HL-60 (cell line): ENCODE results near the gene FOXD2.

Experiments
- DNase-seq, 2 experiments: peaks; one replicate each; pipeline ENCODE4 v3.0.0-alpha.2; 2010 to 2020; ENCODE audit warnings: low read depth in 1 of 2, low spot score in 1 of 2
- H3K27ac ChIP-seq: fragments of 250-450 bp; sonication (Bioruptor Pico); replicated peaks from 2 replicates; pipeline ENCODE4 v1.5.1; 2020; ENCODE audit warnings: mild to moderate bottlenecking, moderate library complexity
- H3K27me3 ChIP-seq: fragments of 250-450 bp; sonication (Bioruptor Pico); 2 replicates; pipeline ENCODE4 v1.5.1; 2021; ENCODE audit warnings: mild to moderate bottlenecking, moderate library complexity; ENCODE audit not compliant: insufficient read depth, poor library complexity, severe bottlenecking
- H3K4me3 ChIP-seq: replicated peaks from 2 replicates; pipeline ENCODE4 v1.5.1; 2011; ENCODE audit warnings: mild to moderate bottlenecking, control low read depth, low read length; ENCODE audit not compliant: insufficient read depth
- CTCF ChIP-seq: IDR thresholded peaks from one replicate; pipeline ENCODE4 v1.5.1; 2011; ENCODE audit warnings: low read length, control low read depth, inconsistent platforms; ENCODE audit not compliant: insufficient read depth
- GABPA ChIP-seq: IDR thresholded peaks from 2 replicates; pipeline ENCODE4 v1.6.1; 2012; ENCODE audit warnings: low read depth
- POLR2AphosphoS5 ChIP-seq: IDR thresholded peaks from 2 replicates; pipeline ENCODE4 v1.6.1; 2012; ENCODE audit warnings: low read depth
- REST ChIP-seq: IDR thresholded peaks from 2 replicates; pipeline ENCODE4 v1.6.1; 2012; ENCODE audit warnings: low read depth; ENCODE audit not compliant: insufficient replicate concordance
- SPI1 ChIP-seq: IDR thresholded peaks from 2 replicates; pipeline ENCODE4 v1.6.1; 2012; ENCODE audit warnings: low read depth, mild to moderate bottlenecking, borderline replicate concordance

FOXD2 gene

GRCh38 chr1:47460040-47460439 lies 22.2 kb downstream of the FOXD2 start:
- no peak for TF ChIP-seq SPI1
- no peak for TF ChIP-seq REST
- TF ChIP-seq GABPA, result no peak
- no peak for TF ChIP-seq POLR2AphosphoS5
- TF ChIP-seq CTCF, result no peak
- Histone ChIP-seq H3K27ac (no peak overlapping the region), H3K27me3 (peaks cover 19% of the 10 kb centered on the region), H3K4me3 (no peak overlapping the region)
- no peak for DNase-seq

GRCh38 chr1:47460456-47460855 lies 22.6 kb downstream of the FOXD2 start:
- Histone ChIP-seq H3K27ac (no peak overlapping the region), H3K27me3 (peaks cover 19% of the 10 kb centered on the region), H3K4me3 (no peak overlapping the region)
- no peak for TF ChIP-seq POLR2AphosphoS5
- no peak for TF ChIP-seq SPI1
- no peak for TF ChIP-seq REST
- TF ChIP-seq GABPA, result no peak
- no peak for TF ChIP-seq CTCF
- DNase-seq, result no peak

- TF ChIP-seq REST, result no peak
- H3K27me3 ChIP-seq, result peaks cover 9% of the 10 kb centered on the region
- H3K27ac ChIP-seq, result no peak overlapping the region
- DNase-seq, result no peak
- H3K4me3 ChIP-seq, result no peak overlapping the region
Observed at GRCh38 chr1:47465605-47466004, 27.8 kb downstream of the FOXD2 start.
